ENCODE data around the gene PEF1.

GRCh38 chr1:31683997-31684396, 39.3 kb upstream of the PEF1 start:
- TF ChIP-seq CTCF (IDR thresholded peaks at IDR 0.05; ENCODE audit: insufficient read depth, low read length, poor library complexity, severe bottlenecking) (peak; percentile 11), EZH2phosphoT487 (conservative IDR thresholded peaks at IDR 0.05; ENCODE audit: low read length) (no peak)
